ENCODE data around the gene BEST3. TPM values are rescaled to one million over a fixed set of nuclear protein-coding genes. Genes with fewer than 3 reads are reported as not detected.

Gene BEST3
- total and polyA plus RNA-seq, 2 donors (not counting 1 experiment from before 2014, with no cell fraction given), result not detected

DNA sequence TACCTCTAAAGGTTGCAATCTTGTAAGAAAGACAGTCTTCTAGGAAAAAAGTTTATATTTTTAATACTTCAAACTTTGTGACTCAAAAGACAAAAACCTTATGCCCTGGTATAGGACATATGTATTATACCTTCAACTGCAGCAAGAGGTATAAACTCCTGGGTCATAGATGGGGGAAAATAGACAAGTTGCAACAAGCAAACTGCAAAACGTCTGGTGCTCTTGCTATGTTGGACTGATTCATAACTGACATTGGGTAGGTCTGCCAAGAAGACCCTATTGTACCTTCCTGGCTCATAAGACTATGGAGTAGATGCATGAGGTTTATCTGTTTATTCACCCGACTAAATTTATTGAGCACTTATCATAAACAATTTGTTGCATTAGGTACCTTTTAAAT lies 40.9 kb downstream of the BEST3 start:
- Histone ChIP-seq H4K20me1 (ENCODE audit: control insufficient read depth, insufficient read depth, low read length, poor library complexity, severe bottlenecking) (no peaks in the 10 kb centered on the region), H3K36me3 (replicated peaks in 1 of 2; ENCODE audit: control extremely low read depth in 1 of 2, control insufficient read depth in 1 of 2, extremely low read depth in 1 of 2, insufficient read depth in 2 of 2, low read length in 1 of 2) (no peaks in the 10 kb centered on the region), H3K27ac (ENCODE audit: low read length in 2 of 2) (no peak overlapping the region), H3K4me1 (ENCODE audit: control insufficient read depth in 2 of 2, insufficient read depth in 2 of 2, low read length in 2 of 2) (no peaks in the 10 kb centered on the region), H3K9ac (ENCODE audit: low read length) (no peak overlapping the region), H3K9me3 (ENCODE audit: control extremely low read depth in 1 of 3, control insufficient read depth in 2 of 3, insufficient read depth in 1 of 3, low read length in 2 of 3) (no peaks in the 10 kb centered on the region), H3K79me2 (ENCODE audit: control insufficient read depth, insufficient read depth, low read length) (no peaks in the 10 kb centered on the region), H3K4me3 (ENCODE audit: control extremely low read depth in 1 of 5, extremely low read depth in 1 of 5, insufficient read depth in 1 of 5, low read depth in 2 of 5, low read length in 4 of 5) (no peak overlapping the region), H2AFZ (ENCODE audit: insufficient read depth, low read depth, low read length, poor library complexity, severe bottlenecking) (no peak overlapping the region), H3K4me2 (replicated peaks; ENCODE audit: low read depth, low read length, poor library complexity, severe bottlenecking) (no peak overlapping the region), H3K27me3 (replicated peaks in 1 of 4; ENCODE audit: control extremely low read depth in 1 of 4, control insufficient read depth in 3 of 4, insufficient read depth in 4 of 4, low read length in 3 of 4) (peaks cover 0 to 2% (median 0%) of the 10 kb centered on the region in 4 experiments)
- CTCF ChIA-PET, result no interaction called here
- H3K4me3 Mint-ChIP-seq, result no peak overlapping the region
- no peaks in the 10 kb centered on the region for H3K9me3 Mint-ChIP-seq (ENCODE audit: insufficient read depth)
- H3K27me3 Mint-ChIP-seq, result peaks cover 25% of the 10 kb centered on the region
- no peak for TF ChIP-seq EZH2 (IDR thresholded peaks at IDR 0.05; ENCODE audit: borderline replicate concordance, insufficient read depth, low read depth, low read length, poor library complexity, severe bottlenecking)
- TF ChIP-seq, protein P1, sequence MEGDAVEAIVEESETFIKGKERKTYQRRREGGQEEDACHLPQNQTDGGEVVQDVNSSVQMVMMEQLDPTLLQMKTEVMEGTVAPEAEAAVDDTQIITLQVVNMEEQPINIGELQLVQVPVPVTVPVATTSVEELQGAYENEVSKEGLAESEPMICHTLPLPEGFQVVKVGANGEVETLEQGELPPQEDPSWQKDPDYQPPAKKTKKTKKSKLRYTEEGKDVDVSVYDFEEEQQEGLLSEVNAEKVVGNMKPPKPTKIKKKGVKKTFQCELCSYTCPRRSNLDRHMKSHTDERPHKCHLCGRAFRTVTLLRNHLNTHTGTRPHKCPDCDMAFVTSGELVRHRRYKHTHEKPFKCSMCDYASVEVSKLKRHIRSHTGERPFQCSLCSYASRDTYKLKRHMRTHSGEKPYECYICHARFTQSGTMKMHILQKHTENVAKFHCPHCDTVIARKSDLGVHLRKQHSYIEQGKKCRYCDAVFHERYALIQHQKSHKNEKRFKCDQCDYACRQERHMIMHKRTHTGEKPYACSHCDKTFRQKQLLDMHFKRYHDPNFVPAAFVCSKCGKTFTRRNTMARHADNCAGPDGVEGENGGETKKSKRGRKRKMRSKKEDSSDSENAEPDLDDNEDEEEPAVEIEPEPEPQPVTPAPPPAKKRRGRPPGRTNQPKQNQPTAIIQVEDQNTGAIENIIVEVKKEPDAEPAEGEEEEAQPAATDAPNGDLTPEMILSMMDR (IDR thresholded peaks at IDR 0.05), result no peak
- intact Hi-C loops (cut with micrococcal nuclease), result no loop called here
- no peak overlapping the region for H3K27ac Mint-ChIP-seq
- no peak for DNase-seq
- WGBS (ENCODE audit: insufficient coverage), result 67% methylated on average over 1 of the region's 2 CpGs
- no peak for ATAC-seq (ENCODE audit: low read depth)
- POLR2A ChIA-PET, result no interaction called here
- H3K4me1 Mint-ChIP-seq, result no peaks in the 10 kb centered on the region

DNA sequence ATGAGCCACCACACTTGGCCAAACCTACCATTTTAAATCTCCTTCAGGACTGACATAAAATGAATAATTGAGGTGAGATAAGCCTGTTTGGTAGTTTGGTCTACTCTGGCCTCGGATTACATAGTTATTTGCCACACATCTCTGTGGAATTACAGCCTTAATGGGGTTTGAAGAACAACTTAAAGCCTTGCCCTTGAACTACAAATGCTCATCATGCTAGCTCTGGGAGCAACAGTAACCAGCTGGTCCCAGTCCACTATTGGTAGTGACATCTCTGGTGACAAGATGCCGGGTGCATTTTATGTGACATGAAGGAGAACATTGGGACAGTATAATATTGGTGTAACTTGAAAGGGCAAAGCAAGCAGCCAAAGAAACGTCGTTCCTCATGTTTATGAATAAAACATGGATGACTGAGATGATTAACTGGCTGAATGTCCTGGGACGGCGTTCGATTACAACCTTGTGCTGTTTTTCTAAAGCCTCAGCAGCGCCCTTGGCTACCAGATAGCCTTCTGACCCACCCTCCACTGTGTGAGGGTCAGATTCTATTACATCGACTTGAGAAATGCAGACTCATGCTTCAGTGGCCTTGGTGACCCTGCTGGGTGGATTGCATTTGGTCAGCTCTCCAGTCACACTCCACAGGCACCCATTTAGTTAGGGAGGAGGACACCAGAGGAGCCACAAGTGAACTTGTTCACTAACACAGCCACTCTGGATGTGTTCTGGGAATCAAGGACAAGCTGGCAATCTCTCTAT lies 41.5 kb downstream of the BEST3 start:
- H3K79me2 ChIP-seq (ENCODE audit: control insufficient read depth, insufficient read depth, low read length), result no peaks in the 10 kb centered on the region
- intact Hi-C loops (cut with micrococcal nuclease), result no loop called here
- 90% methylated on average over 4 of the region's 9 CpGs for WGBS (ENCODE audit: insufficient coverage)
- H3K27ac Mint-ChIP-seq, result no peak overlapping the region
- H3K27me3 Mint-ChIP-seq, result peaks cover 25% of the 10 kb centered on the region
- H3K36me3 ChIP-seq (replicated peaks in 1 of 2; ENCODE audit: control extremely low read depth in 1 of 2, control insufficient read depth in 1 of 2, extremely low read depth in 1 of 2, insufficient read depth in 2 of 2, low read length in 1 of 2), result no peaks in the 10 kb centered on the region
- H3K9ac ChIP-seq (ENCODE audit: low read length), result no peak overlapping the region
- H3K9me3 Mint-ChIP-seq (ENCODE audit: insufficient read depth), result no peaks in the 10 kb centered on the region
- ATAC-seq (ENCODE audit: low read depth), result no peak
- no peaks in the 10 kb centered on the region for H3K4me1 ChIP-seq (ENCODE audit: control insufficient read depth in 2 of 2, insufficient read depth in 2 of 2, low read length in 2 of 2)
- ChIA-PET POLR2A (no interaction called here), CTCF (no interaction called here)
- H3K9me3 ChIP-seq (ENCODE audit: control extremely low read depth in 1 of 3, control insufficient read depth in 2 of 3, insufficient read depth in 1 of 3, low read length in 2 of 3), result no peaks in the 10 kb centered on the region
- no peaks in the 10 kb centered on the region for H4K20me1 ChIP-seq (ENCODE audit: control insufficient read depth, insufficient read depth, low read length, poor library complexity, severe bottlenecking)
- H3K4me1 Mint-ChIP-seq, result no peaks in the 10 kb centered on the region
- no peak overlapping the region for H3K27ac ChIP-seq (ENCODE audit: low read length in 2 of 2)
- no peak overlapping the region for H3K4me3 ChIP-seq (ENCODE audit: control extremely low read depth in 1 of 5, extremely low read depth in 1 of 5, insufficient read depth in 1 of 5, low read depth in 2 of 5, low read length in 4 of 5)
- peaks cover 0 to 2% (median 0%) of the 10 kb centered on the region in 4 experiments for H3K27me3 ChIP-seq (replicated peaks in 1 of 4; ENCODE audit: control extremely low read depth in 1 of 4, control insufficient read depth in 3 of 4, insufficient read depth in 4 of 4, low read length in 3 of 4)
- no peak overlapping the region for H3K4me3 Mint-ChIP-seq
- H3K4me2 ChIP-seq (replicated peaks; ENCODE audit: low read depth, low read length, poor library complexity, severe bottlenecking), result no peak overlapping the region
- DNase-seq, result no peak
- TF ChIP-seq, protein P1 (IDR thresholded peaks at IDR 0.05), result no peak
- TF ChIP-seq EZH2 (IDR thresholded peaks at IDR 0.05; ENCODE audit: borderline replicate concordance, insufficient read depth, low read depth, low read length, poor library complexity, severe bottlenecking), result no peak
- no peak overlapping the region for H2AFZ ChIP-seq (ENCODE audit: insufficient read depth, low read depth, low read length, poor library complexity, severe bottlenecking)
